WI38 (cell line): ENCODE results near the gene HECW1.
"Not testable (repeated sequence)": the region's sequence is repeated elsewhere in the genome, so short reads cannot be mapped to it uniquely, and the experiment has no call there.

ENCODE experiments used
- H3K4me3 ChIP-seq: 2 replicates; pipeline ENCODE4 v1.5.1; 2011; ENCODE audit warnings: low read depth, mild to moderate bottlenecking, control low read depth, low read length
- TF ChIP-seq, protein P1 (sequence below): IDR thresholded peaks from 2 replicates; pipeline ENCODE4 v1.5.1; 2012; ENCODE audit warnings: low read depth, mild to moderate bottlenecking, control low read depth, low read length

The HECW1 gene

DNA sequence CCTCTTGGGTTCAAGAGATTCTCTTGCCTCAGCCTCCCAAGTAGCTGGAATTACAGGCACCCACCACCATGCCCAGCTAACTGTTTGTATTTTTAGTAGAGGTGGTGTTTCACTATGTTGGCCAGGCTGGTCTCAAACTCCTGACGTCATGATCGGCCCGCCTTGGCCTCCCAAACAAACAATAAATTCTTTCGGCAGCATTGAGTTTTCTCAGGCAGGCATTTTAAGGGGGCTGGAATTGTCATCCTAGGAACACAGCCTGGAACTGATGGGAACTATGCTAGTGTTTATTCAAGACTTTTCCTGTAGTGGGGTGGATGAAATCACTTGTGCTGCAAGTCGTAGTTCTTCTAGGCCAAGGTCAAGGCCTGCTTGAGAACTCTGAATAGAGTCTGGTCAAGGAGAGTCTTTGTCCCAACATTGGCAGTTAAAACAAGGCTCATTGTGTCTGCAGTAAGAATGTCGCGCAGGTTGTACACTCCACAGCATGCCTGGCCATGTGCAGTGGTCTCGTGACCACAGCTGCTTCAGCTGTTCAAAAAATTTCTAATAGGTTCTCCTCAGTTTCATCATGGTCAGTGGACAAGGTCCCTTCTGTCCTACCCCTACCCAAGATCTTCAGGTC is 92.8 kb downstream of the HECW1 start:
- TF ChIP-seq, protein P1, sequence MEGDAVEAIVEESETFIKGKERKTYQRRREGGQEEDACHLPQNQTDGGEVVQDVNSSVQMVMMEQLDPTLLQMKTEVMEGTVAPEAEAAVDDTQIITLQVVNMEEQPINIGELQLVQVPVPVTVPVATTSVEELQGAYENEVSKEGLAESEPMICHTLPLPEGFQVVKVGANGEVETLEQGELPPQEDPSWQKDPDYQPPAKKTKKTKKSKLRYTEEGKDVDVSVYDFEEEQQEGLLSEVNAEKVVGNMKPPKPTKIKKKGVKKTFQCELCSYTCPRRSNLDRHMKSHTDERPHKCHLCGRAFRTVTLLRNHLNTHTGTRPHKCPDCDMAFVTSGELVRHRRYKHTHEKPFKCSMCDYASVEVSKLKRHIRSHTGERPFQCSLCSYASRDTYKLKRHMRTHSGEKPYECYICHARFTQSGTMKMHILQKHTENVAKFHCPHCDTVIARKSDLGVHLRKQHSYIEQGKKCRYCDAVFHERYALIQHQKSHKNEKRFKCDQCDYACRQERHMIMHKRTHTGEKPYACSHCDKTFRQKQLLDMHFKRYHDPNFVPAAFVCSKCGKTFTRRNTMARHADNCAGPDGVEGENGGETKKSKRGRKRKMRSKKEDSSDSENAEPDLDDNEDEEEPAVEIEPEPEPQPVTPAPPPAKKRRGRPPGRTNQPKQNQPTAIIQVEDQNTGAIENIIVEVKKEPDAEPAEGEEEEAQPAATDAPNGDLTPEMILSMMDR = no peak
- H3K4me3 ChIP-seq = no peak overlapping the region

DNA sequence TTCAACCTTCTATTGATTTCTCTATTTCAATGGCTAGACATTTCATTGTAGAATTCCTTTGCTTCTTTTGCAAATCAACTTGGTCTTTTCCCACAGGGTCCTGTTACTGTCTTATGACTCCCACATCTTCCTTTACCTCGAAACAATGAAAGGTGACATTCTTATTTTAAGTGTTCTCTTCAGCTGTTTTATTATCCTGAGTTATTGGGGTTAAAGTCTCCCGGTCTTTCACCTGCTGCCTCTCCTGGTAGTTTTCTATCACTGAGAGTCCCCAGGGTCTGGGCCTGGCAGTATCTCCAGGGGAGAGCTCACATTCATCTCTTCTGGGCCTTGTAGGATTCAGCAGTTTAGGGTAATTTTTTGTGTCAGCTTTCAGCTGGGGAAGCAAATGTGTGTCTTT is 95.8 kb downstream of the HECW1 start:
- TF ChIP-seq, protein P1 = no peak
- no peak overlapping the region for H3K4me3 ChIP-seq

DNA sequence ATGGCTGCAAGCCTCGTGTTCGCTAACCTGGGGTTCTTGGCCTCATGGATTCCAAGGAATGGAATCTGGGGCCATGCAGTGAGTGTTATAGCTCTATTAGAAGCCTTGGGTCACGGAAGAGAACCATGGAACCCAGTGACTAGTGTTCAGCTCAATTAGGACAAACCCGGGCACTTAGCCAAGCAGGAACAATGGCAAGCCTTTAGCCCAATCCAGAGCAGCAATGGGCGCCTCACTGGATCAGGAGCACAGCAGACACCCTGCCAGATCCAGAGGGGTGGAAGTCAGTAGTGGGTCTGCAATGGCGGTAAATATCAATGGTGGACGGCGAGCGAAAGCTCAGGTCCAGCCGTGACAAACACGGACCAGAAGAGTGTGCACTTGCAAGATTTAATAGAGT is 98.1 kb downstream of the HECW1 start:
- H3K4me3 ChIP-seq = not testable (repeated sequence)

DNA sequence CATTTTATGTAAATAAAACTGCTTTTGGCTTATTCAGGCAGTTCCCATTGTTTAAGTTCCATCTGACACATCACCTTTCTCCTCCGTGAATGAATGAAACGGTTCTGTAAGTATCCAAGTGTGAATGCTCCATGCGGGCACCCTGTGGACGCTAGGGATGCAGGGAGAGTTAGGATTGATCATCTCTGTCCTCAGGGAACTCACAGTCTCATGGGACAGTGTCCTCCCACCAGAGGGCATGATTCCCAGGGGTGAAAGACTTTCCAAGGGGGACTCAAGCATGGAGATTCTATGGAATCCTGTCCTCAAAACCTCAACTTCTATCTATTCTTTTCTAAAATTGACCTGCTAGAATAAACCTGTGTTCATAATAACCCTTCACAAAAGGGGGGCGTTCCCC is 98.8 kb downstream of the HECW1 start:
- TF ChIP-seq, protein P1 = 0 out of 2 replicates have a peak, but pooled peaks have one; percentile 14
- no peak overlapping the region for H3K4me3 ChIP-seq

DNA sequence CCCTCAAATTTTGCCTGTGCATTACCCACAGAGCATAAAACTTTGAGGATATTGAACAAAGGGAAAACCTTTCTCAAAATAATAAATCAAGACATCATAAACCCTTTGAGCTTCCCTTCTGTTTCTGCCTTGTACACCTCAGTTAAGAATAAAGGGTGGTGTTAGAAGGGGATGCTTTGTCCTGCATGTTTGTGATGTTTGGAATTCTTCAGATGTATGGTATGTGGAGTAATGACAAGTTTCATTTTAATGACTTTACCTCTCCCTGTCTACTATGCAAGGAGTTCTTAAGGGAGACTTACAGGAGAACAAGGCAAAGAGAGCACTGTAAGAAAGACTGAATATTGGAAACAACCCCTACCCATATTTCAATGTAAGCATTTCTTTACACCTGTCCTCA is 99.2 kb downstream of the HECW1 start:
- TF ChIP-seq, protein P1 = no peak
- no peak overlapping the region for H3K4me3 ChIP-seq

DNA sequence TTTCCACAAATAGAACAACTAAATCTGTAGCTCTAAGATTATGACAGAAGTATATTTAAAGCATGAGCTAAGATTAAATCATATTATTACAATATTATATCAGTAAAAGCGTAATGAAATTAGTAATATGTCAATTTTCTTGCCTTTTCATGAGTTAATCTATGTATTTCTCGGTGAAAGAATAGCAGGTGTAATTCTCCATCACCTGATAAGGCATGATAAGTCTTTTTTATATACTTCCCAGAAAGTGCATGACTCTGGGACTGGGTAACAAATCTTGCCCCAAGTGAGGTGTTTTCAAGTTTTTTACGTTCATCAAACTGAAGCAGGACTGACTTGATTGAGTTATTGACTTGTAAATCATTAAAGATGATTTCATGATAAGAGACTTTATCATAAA is 100.5 kb downstream of the HECW1 start:
- no peak overlapping the region for H3K4me3 ChIP-seq

DNA sequence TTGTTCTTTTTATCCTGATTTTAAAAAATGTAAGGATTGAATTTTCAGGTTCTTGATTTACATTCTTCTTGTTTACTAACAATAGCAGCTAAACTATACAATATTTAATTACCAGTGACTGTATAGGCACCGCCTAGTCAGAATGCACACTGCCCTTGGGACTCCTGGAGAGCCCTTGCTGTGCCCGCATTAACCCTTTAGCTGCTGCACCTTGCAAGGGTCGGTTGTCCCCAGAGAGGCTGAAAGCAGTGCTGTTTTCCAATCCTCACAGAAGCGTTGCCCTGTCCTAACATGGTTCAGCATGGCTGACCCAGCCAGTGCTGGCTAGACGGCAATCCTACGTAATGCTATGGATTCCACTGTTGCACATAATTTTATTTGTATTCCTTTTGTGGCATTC is 102.6 kb downstream of the HECW1 start:
- TF ChIP-seq, protein P1 = no peak
- no peak overlapping the region for H3K4me3 ChIP-seq

More for the DNA sequence above, 100.5 kb downstream of the HECW1 start:
- TF ChIP-seq, protein P1 = no peak

DNA sequence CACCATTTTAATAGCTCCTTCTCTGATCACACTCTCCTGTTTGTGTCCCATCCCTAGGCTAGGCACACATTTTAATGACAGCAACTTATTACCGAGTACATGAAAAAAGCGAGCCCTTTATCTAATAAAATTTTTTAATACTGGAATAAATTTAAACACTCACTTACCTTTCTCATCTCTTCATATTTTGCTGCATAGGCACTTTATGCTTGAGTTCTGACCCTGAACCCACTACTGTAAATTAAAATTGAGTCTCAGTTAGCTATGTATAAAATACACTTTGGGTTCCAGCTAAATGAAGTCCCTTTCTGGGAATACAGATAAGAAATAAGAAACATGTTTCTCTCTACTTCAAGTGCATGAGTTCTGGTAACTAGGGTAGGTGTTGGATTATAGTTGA is 104.6 kb downstream of the HECW1 start:
- no peak overlapping the region for H3K4me3 ChIP-seq
- TF ChIP-seq, protein P1 = no peak

DNA sequence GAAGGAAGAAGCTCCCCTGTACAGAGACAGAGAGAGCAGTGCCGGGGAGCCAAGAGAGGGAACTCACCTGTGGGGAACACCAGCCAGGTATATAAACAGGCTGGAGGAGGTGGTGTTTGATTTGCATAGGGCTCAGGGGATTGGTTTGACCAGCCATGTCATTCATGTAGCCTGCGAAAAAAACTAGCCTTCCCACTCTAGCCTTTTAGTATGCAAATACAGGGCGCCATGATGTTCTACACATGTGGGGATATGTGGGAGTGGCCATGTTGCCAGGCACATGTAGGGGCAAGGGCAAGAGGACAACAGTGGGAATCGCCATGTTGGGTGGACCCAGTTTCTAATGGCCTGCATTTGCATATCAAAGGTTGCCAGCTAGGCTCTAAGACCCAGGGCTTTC is 106.5 kb downstream of the HECW1 start:
- H3K4me3 ChIP-seq = not testable (repeated sequence)
